OCI-LY7 (cell line): ENCODE results near the gene DLEC1. TPM values are rescaled to one million over a fixed set of nuclear protein-coding genes. Genes with fewer than 3 reads are reported as not detected.

Experiments
- BruUV-seq: library from RNA; stranded (reverse); fragments of 400-500 nt; replicated peaks from 2 replicates; lab custom pipeline; 2021; lab: Mats Ljungman, UMichigan
- CTCF ChIA-PET: fragments of 300-600 bp; sonication (Branson Sonifier 250); formaldehyde crosslinking; loops from one replicate; lab custom pipeline; 2022; ENCODE audit warnings: antibody characterized with exemption; ENCODE audit not compliant: unreplicated experiment; lab: Charles Lee
- POLR2A ChIA-PET: fragments of 300-600 bp; sonication (Branson Sonifier 250); formaldehyde crosslinking; loops from one replicate; lab custom pipeline; 2022; ENCODE audit warnings: antibody characterized with exemption; lab: Charles Lee
- DNase-seq: peaks from one replicate; pipeline ENCODE4 v3.0.0-alpha.2; 2015; ENCODE audit warnings: low spot score
- H2AFZ ChIP-seq: fragments of 200-600 bp; sonication (generic), shearing (Covaris generic); 2 replicates; pipeline ENCODE4 v1.6.1; 2014; ENCODE audit warnings: mild to moderate bottlenecking, antibody characterized with exemption, low read length, moderate library complexity
- H3K27ac ChIP-seq: fragments of 200-600 bp; sonication (generic); 2 replicates; pipeline ENCODE4 v1.5.1; 2014; ENCODE audit warnings: mixed run types, low read depth, mild to moderate bottlenecking, moderate library complexity, low read length, inconsistent platforms; ENCODE audit not compliant: poor library complexity, severe bottlenecking
- H3K36me3 ChIP-seq: fragments of 200-600 bp; sonication (generic); 2 replicates; pipeline ENCODE4 v1.6.1; 2014; ENCODE audit warnings: mild to moderate bottlenecking, antibody characterized with exemption, low read length, moderate library complexity, mixed read lengths; ENCODE audit not compliant: insufficient read depth
- H3K4me1 ChIP-seq: fragments of 200-600 bp; sonication (generic); 2 replicates; pipeline ENCODE4 v1.5.1; 2014; ENCODE audit warnings: mild to moderate bottlenecking, low read length; ENCODE audit not compliant: insufficient read depth, poor library complexity, severe bottlenecking
- H3K4me2 ChIP-seq: fragments of 200-600 bp; sonication (generic); 2 replicates; pipeline ENCODE4 v1.6.1; 2014; ENCODE audit warnings: mild to moderate bottlenecking, low read length
- H3K4me3 ChIP-seq: fragments of 200-600 bp; sonication (generic); 2 replicates; pipeline ENCODE4 v1.5.1; 2014; ENCODE audit warnings: mild to moderate bottlenecking, low read depth, low read length; ENCODE audit not compliant: poor library complexity, severe bottlenecking
- H3K79me2 ChIP-seq: fragments of 200-600 bp; sonication (generic); 2 replicates; pipeline ENCODE4 v1.6.1; 2016; ENCODE audit warnings: low read depth, mild to moderate bottlenecking, low read length, moderate library complexity, mixed read lengths; ENCODE audit not compliant: insufficient read depth
- H3K9me2 ChIP-seq: fragments of 200-600 bp; sonication (generic); 2 replicates; pipeline ENCODE4 v1.6.1; 2016; ENCODE audit warnings: mild to moderate bottlenecking, low read length, mixed read lengths; ENCODE audit not compliant: insufficient read depth
- H3K9me3 ChIP-seq: fragments of 200-600 bp; sonication (generic); 2 replicates; pipeline ENCODE4 v1.6.1; 2014; ENCODE audit warnings: mild to moderate bottlenecking, mixed run types, low read length, mixed read lengths
- H4K20me1 ChIP-seq: fragments of 200-600 bp; sonication (generic); 2 replicates; pipeline ENCODE4 v1.6.1; 2014; ENCODE audit warnings: mild to moderate bottlenecking, antibody characterized with exemption, low read length, moderate library complexity, mixed read lengths; ENCODE audit not compliant: insufficient read depth
- CTCF ChIP-seq: fragments of 200-600 bp; sonication (generic); conservative IDR thresholded peaks from 2 replicates; pipeline ENCODE4 v1.5.1; 2014; ENCODE audit warnings: mild to moderate bottlenecking, antibody characterized with exemption, low read length, moderate library complexity, mixed read lengths
- EZH2phosphoT487 ChIP-seq: fragments of 200-600 bp; sonication (generic); IDR thresholded peaks from 2 replicates; pipeline ENCODE4 v1.6.1; 2018; ENCODE audit warnings: low read depth, borderline replicate concordance, mild to moderate bottlenecking, mixed run types, antibody characterized with exemption, low read length, moderate library complexity, mixed read lengths
- intact Hi-C: fragments of 100-400 bp; cut with micrococcal nuclease; formaldehyde crosslinking; loops from one replicate; pipeline ENCODE4 v1.10.0; 2022; ENCODE audit not compliant: unreplicated experiment
- total RNA-seq, 2 experiments: library from RNA; depleted of rRNA in 1 of 2; stranded (reverse); fragments of >200 nt in 1 of 2; shearing (Covaris generic) in 1 of 2; gene quantifications; 2 replicates each; pipeline ENCODE4 v1.2.3, GENCODE V29; 2014 to 2022

DLEC1 gene
- total RNA-seq, 2 experiments from 2014 or later, result 0.13 TPM; not detected in 1

GRCh38 chr3:38130631-38131065 lies 91.6 kb downstream of the DLEC1 start:
- DNase-seq, result no peak
- no peak overlapping the region for H3K27ac ChIP-seq
- TF ChIP-seq CTCF, result no peak
- no peak for TF ChIP-seq EZH2phosphoT487
- no peaks in the 10 kb centered on the region for H3K9me2 ChIP-seq
- peaks cover 6% of the 10 kb centered on the region for H3K4me1 ChIP-seq
- CTCF ChIA-PET, result no interaction called here
- no peak overlapping the region for H3K4me2 ChIP-seq
- no peak overlapping the region for H2AFZ ChIP-seq
- POLR2A ChIA-PET, result interaction anchor here (0.6 kb wide), 1 partner anchor 503 kb away, joined by 3 read pairs; no protein-coding TSS in a partner anchor
- no TSS peak for BruUV-seq
- H3K36me3 ChIP-seq, result peaks cover 79% of the 10 kb centered on the region
- H3K79me2 ChIP-seq, result 0 out of 2 replicates have a peak, but pooled peaks cover under 1% of the 10 kb centered on the region
- H3K9me3 ChIP-seq, result no peaks in the 10 kb centered on the region
- H4K20me1 ChIP-seq, result no peaks in the 10 kb centered on the region
- intact Hi-C loops, result no loop called here
- no peak overlapping the region for H3K4me3 ChIP-seq

GRCh38 chr3:38131621-38132369 lies 92.8 kb downstream of the DLEC1 start:
- Histone ChIP-seq H2AFZ (no peak overlapping the region), H3K9me3 (no peaks in the 10 kb centered on the region), H3K36me3 (peaks cover 68% of the 10 kb centered on the region), H3K4me1 (peaks cover 12% of the 10 kb centered on the region), H3K27ac (no peak overlapping the region), H3K4me2 (no peak overlapping the region), H3K9me2 (no peaks in the 10 kb centered on the region), H4K20me1 (no peaks in the 10 kb centered on the region; the same call in 1 of the 2 replicates), H3K4me3 (no peak overlapping the region), H3K79me2 (peaks cover 10% of the 10 kb centered on the region; the same call in 1 of the 2 replicates)
- TF ChIP-seq CTCF (peak; percentile 71), EZH2phosphoT487 (no peak)
- no TSS peak for BruUV-seq
- CTCF ChIA-PET, result interaction anchor here (0.5 kb wide), 1 partner anchor 95 kb away, joined by 3 read pairs; no protein-coding TSS in a partner anchor
- intact Hi-C loops, result no loop called here
- POLR2A ChIA-PET, result interaction anchor here (0.6 kb wide), 1 partner anchor 823 kb away, joined by 3 read pairs; no protein-coding TSS in a partner anchor
- DNase-seq, result no peak

- Histone ChIP-seq H3K4me3 (no peak overlapping the region), H3K9me2 (no peaks in the 10 kb centered on the region), H3K4me2 (no peak overlapping the region), H4K20me1 (no peaks in the 10 kb centered on the region; the same call in 1 of the 2 replicates), H3K9me3 (no peaks in the 10 kb centered on the region), H3K4me1 (peaks cover 20% of the 10 kb centered on the region), H3K27ac (no peak overlapping the region), H2AFZ (no peak overlapping the region), H3K79me2 (peaks cover 10% of the 10 kb centered on the region; the same call in 1 of the 2 replicates), H3K36me3 (peaks cover 54% of the 10 kb centered on the region)
- POLR2A ChIA-PET, result no interaction called here
- DNase-seq, result no peak
- TF ChIP-seq EZH2phosphoT487 (no peak), CTCF (no peak)
- BruUV-seq, result TSS peak; percentile 20
- CTCF ChIA-PET, result no interaction called here
- intact Hi-C loops, result no loop called here
Observed at GRCh38 chr3:38133209-38133556, 94.2 kb downstream of the DLEC1 start.
